HL-60/S4 treated with phorbol 12-myristate 13-acetate at 8.2 ng/mL for 4 days and 3 days (cell line): ENCODE data around the gene DPP6.

Experiments
- in situ Hi-C: fragments of 300-500 bp; cut with MboI; formaldehyde crosslinking; loops from 2 replicates; pipeline ENCODE4 v1.15.0; 2022; ENCODE audit warnings: low sequenced_read_pairs

DPP6 gene

GRCh38 chr7:154231732-154232131 is 179.5 kb downstream of the DPP6 start:
- in situ Hi-C loops, result no loop called here

DNA sequence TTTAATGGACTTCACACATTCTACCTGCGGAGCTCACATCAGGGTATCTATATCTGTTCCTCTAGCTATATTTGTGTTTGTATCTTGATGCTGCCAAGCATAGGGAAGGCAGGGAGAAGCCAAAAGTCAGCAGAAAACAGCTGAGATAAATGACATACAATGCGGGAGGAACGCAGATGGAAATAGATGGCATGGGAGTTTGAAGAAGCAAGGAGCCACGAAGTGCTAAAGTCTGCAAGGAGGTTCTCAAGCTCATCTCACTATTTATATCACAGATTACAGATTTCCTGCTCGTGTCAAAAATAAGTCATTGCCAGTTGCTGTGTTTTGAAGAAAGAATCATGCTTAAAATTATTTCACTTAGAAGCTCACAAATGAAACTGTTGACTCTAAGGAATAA is 180.5 kb downstream of the DPP6 start:
- in situ Hi-C loops, result no loop called here

DNA sequence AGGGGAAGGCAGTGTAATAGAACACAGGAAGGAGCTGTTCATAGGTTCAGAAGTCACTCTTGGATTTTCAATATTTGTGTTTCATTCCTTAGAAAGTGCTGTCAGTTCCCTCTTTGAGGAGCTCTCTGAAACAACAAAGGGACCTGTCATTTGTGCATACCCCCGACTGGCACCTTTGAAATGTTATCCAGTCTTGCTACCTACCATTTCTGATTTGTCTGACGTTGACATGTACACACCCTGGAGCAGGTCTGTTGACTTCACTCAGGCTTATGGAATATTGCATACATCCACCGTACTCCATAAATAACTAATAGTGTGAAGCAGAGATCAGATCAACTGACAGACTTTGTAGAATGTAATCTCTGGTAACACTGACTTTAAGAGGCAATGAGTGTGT is 189.8 kb downstream of the DPP6 start:
- in situ Hi-C loops, result no loop called here

- in situ Hi-C loops, result no loop called here
Measured at GRCh38 chr7:154242709-154243108, 190.5 kb downstream of the DPP6 start.

DNA sequence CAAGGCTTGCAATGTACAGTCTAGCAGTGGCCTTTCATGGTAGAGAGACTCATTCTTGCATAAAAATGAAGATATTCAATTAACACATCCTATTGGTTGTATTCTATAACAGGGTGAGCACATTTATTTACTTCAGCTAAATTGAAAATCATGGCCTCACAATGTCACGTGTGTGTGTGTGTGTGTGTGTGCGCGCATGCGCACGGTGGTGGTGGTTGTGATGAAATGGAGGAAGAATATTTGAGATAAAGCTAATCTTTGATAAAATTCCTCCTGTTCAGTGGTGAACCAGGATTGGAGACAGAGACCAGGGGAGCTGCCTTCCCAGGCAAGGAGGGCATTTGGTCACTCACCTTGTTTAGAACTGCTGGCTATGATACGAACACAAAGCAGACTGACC is 199.8 kb downstream of the DPP6 start:
- in situ Hi-C loops, result no loop called here

DNA sequence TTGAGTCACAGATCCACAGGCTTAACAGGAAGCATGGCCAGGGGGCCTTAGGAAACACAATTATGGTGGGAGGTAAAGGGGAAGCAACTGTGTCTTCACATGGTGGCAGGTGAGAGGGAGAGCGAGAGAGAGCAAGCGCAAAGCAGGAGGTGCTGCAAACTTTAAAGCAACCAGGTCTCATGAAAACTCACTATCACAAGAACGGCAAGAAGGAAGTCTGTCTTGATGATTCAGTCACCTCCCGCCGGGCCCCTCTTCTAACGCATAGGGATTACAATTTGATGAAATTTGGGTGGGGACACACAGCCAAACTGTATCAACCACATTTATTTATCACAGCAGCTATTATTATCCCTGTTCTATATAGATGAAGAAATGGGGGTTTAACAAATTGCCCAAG is 201.6 kb downstream of the DPP6 start:
- in situ Hi-C loops, result no loop called here

DNA sequence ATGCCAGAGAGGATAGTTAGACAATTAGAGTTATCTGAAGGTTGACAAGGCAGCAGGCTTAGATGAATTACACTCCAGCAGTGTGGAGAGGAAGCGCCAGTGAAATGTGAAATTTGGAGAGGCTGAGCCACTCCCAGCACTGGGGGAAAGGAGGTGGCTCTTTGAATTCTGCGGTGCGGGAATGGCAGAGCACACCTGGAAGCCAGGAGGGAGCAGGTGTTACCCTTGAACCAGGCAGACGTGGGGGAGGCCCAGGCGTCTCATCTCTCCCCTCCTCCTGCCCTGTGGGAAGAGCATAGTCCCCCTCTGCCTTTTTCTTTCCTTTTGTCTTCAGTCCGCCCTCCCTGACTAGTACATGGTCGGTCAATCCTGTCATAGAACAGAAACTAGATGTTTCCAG is 203.1 kb downstream of the DPP6 start:
- in situ Hi-C loops, result no loop called here

GRCh38 chr7:154256150-154256549 is 204.0 kb downstream of the DPP6 start:
- in situ Hi-C loops, result no loop called here

DNA sequence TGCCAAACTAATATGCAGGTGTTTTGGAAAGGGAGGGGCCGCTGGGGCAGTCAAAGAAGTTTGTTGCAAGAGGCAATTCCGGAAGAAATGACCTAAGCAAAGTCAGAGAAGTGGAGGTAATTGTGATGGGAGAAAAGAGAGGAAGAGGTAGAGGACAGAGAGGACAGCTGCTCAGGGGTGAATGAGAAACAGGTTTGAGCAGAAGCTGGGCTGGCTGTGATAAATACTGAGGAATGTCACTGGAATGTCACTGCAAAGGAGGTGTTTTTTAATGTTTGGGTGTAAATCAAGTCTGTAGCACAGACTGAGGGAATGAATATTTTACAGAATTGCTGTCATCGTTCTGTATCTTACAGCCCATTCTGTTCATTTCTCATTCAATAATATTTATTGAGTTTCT is 207.2 kb downstream of the DPP6 start:
- in situ Hi-C loops, result no loop called here

GRCh38 chr7:154287356-154287755 is 235.2 kb downstream of the DPP6 start:
- in situ Hi-C loops, result no loop called here

DNA sequence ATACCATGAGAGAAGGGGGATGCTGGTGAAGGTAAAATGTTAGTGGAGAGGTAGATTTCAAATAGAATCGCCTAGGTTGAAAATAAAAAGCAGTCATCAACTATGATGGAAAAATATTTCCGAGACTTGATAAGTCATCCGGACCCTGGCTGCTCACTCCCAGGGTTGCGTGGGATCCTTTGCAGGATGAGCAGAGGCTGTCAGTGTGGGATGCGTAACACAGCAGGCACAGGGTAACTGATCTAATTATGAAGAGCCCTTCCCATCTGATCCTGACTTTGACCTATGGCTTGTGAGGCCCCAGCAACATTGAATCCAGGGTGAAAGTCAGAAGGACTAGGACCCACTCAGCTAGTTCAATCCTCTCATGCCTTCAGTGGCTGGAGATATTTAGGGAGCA is 236.9 kb downstream of the DPP6 start:
- in situ Hi-C loops, result no loop called here

DNA sequence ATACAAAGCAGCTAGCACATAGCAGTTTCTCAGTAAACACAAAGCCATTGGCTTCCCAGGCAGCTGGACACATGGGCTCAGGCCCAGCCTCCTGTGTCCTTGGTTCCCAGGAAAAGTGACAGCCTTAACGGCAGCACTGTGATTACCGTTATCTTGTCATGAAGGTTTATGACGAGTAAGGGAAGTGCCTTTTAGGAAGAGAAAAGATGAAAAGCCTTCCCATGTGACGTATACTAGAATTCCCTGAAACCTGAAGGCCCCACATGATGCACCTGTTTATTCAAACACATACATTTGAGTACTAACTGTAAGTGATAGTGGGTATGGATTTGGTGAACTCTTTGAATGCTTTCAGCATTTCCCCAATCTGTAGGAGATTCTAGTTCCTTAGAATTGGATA is 244.2 kb downstream of the DPP6 start:
- in situ Hi-C loops, result no loop called here

GRCh38 chr7:154299736-154300135 is 247.5 kb downstream of the DPP6 start:
- in situ Hi-C loops, result no loop called here

DNA sequence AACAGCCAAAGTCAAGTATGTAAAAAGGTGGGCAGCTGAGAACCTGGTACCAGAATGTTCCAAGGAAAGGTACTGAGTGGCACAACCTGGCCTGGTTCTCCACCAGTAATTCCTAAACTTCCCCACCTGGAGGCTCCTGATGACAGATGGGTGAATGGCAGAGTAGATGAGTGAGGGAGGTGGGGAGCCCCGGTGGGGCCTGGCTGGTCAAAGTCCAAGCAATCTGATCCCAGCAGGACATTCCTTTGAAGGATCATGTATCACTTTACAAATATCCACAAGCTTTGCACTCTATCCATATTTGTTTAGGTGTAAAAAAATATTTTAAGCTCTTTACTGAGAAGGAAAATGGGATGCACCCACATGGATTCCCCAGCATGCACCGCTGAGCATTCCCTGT is 250.2 kb downstream of the DPP6 start:
- in situ Hi-C loops, result no loop called here

DNA sequence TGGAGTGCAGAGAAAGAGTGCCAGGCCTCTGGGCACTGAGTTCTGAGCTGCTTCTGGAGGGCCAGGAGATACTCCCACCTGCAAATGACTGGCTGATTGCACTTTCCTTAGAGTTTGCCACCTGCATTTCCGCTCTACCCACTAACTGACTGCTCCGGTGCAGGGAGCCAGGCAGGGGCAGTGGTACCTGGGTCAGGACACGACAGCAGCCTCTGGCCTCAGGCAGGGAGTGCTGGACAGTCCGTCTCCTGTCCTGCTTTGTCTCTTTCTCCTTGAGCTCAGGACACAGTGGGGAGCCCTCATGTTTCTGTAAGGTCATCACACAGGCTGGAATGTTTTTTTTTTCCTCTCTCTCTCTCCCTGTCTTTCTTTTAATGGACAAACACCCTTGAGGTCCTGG is 252.0 kb downstream of the DPP6 start:
- in situ Hi-C loops, result no loop called here

GRCh38 chr7:154304740-154305700 is 252.8 kb downstream of the DPP6 start:
- in situ Hi-C loops, result no loop called here

- in situ Hi-C loops, result no loop called here
Measured at GRCh38 chr7:154306036-154306435, 253.8 kb downstream of the DPP6 start.

- in situ Hi-C loops, result no loop called here
Measured at GRCh38 chr7:154308928-154309327, 256.7 kb downstream of the DPP6 start.

DNA sequence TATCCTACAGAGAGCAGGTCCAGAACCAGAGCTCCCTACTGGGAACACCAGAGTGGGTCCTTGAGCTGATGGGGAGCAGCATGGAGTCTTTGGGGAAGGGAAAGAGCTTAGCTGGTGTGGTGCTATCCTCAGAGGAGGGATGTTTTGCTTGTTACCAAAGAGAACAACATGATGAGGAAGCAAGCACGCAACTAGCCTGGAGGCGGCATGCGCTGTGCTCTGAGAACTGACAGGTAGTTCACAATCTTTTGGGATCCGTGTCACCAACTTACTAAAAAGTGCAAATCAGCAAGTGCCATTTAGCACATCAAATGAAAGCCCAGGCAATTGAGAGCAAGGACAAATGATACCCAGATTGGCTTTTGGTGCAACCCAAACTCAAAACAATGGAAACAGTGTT is 257.9 kb downstream of the DPP6 start:
- in situ Hi-C loops, result no loop called here

DNA sequence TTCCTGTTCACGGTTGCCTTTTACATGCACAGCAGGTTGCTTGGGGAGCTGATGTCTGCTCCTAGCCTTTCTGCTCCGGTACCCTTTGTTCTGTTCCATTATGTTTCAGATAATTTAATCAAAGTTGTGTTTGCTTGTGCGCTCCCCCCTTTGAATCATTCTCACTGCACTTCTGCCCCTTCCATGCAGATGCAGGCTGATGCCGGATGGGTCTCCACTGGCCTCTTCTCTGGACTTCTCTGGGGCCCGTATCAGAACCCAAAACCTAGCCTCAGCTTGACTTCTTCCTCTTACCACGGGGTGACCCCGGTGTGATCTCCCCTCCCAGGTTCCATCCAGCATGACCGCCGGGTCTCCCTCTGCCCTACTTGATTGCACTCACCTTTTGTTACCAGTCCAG is 272.0 kb downstream of the DPP6 start:
- in situ Hi-C loops, result no loop called here

- in situ Hi-C loops, result no loop called here
Measured at GRCh38 chr7:154326421-154326820, 274.2 kb downstream of the DPP6 start.

GRCh38 chr7:154330318-154330717 is 278.1 kb downstream of the DPP6 start:
- in situ Hi-C loops, result no loop called here
